Ovary (tissue), 9 donors: ENCODE results near the gene PTPN21. TPM values are rescaled to one million over a fixed set of nuclear protein-coding genes. Genes with fewer than 3 reads are reported as not detected.

Experiments used
- DNase-seq, 5 donors: peaks; one replicate each; pipeline ENCODE4 v3.0.0-alpha.2; 2019 to 2020
- H3K27ac ChIP-seq, 2 donors: fragments of 200-600 bp; one replicate each; pipeline versions ENCODE4 v1.5.1 to v1.8.0; 2019 to 2022
- H3K27me3 ChIP-seq: fragments of 200-600 bp; one replicate; pipeline ENCODE4 v1.8.0; 2022
- H3K36me3 ChIP-seq: fragments of 200-600 bp; sonication (generic); one replicate; pipeline ENCODE4 v1.5.1; 2019
- H3K4me1 ChIP-seq: one replicate; pipeline ENCODE4 v1.8.1; 2013; ENCODE audit warnings: mild to moderate bottlenecking, moderate library complexity; ENCODE audit not compliant: insufficient read depth
- H3K4me3 ChIP-seq: fragments of 200-600 bp; sonication (generic); one replicate; pipeline ENCODE4 v1.5.1; 2017
- H3K9me3 ChIP-seq, 2 donors: fragments of 200-600 bp in 1 of 2; sonication (generic) in 1 of 2; one replicate each; pipeline versions ENCODE4 v1.5.1 to v1.8.1; 2013 to 2019; ENCODE audit warnings: mild to moderate bottlenecking in 1 of 2, moderate library complexity in 1 of 2
- EP300 ChIP-seq: sonication (generic); formaldehyde crosslinking; IDR thresholded peaks from one replicate; pipeline ENCODE4 v1.6.1; 2017; ENCODE audit warnings: antibody characterized with exemption
- POLR2A ChIP-seq: fragments of 450-650 bp; IDR thresholded peaks from one replicate; pipeline ENCODE4 v1.6.1; 2017; ENCODE audit warnings: antibody characterized with exemption, mild to moderate bottlenecking, moderate library complexity
- WGBS, 3 donors: extraction: QIAGEN DNeasy Blood & Tissue Kit in 1 of 3; methylation state at CpG; one replicate each; pipeline versions ENCODE4 v1.1.5 to v1.1.7; 2013 to 2017; 5-methylcytosine and 5-hydroxymethylcytosine counted together
- intact Hi-C, 4 donors: fragments of 100-400 bp; cut with DNase I; formaldehyde crosslinking; loops; one replicate each; pipeline versions ENCODE4 v1.11.0 to v1.15.1; 2022 to 2023
- polyA plus RNA-seq, 2 donors: library from polyadenylated mRNA; stranded (reverse); fragments of 200-250 nt in 1 of 2; fragments of 350-450 nt in 1 of 2; fragmentation: Illumina TruSeq in 1 of 2; extraction: RNeasy Lipid Tissue Mini Kit (QIAGEN cat#74804) in 1 of 2; gene quantifications; one replicate each; pipeline ENCODE4 v1.2.3, GENCODE V29; 2013 to 2014
- total RNA-seq, 7 donors: library from RNA; depleted of rRNA in 2 of 7; stranded (reverse); fragments of >200 nt in 2 of 7; fragmentation: NEBNext Ultra II Directional in 3 of 7; extraction: Animal tissue kit (Norgen Biotek cat#: 25700) in 3 of 7; gene quantifications; one replicate each; pipeline versions ENCODE4 v1.1.0 to v1.2.4, GENCODE V29; 2016 to 2023
- TF ChIP-seq, protein P1 (sequence below), 3 donors: fragments of 450-650 bp in 2 of 3; fragments of 200-600 bp in 1 of 3; IDR thresholded peaks; one replicate each; pipeline versions ENCODE4 v1.5.1 to v1.8.0; 2016 to 2022; ENCODE audit warnings: antibody characterized with exemption in 3 of 3, mild to moderate bottlenecking in 1 of 3
- donor health status: DM: no; HTN: no; CAD: no; lungs with moderate emphysema.
- donor health status: DM: no; HTN: no; CAD: no.
- donor health status: Bipolar disorder and iron deficiency.
- donor health status: DM: yes; HTN: yes; CAD: no.
- donor health status: DM: no; HTN: no; CAD: no.
- donor health status: DM: yes; HTN: yes; CAD: no.

Gene PTPN21
- total and polyA plus RNA-seq, 9 donors: 12.0 to 76.7 (median 26.3) TPM

DNA sequence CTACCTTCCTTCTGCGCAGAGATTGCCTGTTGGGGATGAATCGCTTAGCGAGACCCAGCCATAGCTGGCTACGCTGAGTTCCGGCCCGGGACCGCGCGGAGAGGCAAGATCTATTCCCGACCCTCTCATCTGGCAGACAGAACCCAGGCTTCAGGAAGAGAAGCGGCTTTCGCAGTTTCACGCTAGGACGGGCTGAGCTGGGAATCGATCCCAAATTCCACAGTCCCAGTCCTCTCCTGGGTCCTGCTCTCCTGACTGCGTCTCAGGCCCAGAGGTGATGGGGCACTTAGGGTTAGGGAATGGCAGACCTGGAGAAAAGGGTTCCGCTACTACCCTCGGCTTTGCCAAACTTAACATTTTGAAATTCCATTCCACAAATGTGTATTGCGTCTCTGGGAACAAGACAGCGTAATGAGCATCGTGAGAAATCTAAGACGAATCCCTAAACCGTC, 2.8 kb downstream of the PTPN21 start:
- intact Hi-C loops: loop anchor here (5.0 to 10.0 kb wide), 4 partner anchors 57 to 350 kb away; partner anchors contain the start of gene SPATA7 (in 1 of the 4)
- peak overlapping the region in 1 of 2 donors; percentile 53 for H3K27ac ChIP-seq
- peaks cover 3% of the 10 kb centered on the region for H3K4me1 ChIP-seq
- H3K9me3 ChIP-seq: no peaks in the 10 kb centered on the region
- no peaks in the 10 kb centered on the region for H3K36me3 ChIP-seq
- TF ChIP-seq, protein P1, sequence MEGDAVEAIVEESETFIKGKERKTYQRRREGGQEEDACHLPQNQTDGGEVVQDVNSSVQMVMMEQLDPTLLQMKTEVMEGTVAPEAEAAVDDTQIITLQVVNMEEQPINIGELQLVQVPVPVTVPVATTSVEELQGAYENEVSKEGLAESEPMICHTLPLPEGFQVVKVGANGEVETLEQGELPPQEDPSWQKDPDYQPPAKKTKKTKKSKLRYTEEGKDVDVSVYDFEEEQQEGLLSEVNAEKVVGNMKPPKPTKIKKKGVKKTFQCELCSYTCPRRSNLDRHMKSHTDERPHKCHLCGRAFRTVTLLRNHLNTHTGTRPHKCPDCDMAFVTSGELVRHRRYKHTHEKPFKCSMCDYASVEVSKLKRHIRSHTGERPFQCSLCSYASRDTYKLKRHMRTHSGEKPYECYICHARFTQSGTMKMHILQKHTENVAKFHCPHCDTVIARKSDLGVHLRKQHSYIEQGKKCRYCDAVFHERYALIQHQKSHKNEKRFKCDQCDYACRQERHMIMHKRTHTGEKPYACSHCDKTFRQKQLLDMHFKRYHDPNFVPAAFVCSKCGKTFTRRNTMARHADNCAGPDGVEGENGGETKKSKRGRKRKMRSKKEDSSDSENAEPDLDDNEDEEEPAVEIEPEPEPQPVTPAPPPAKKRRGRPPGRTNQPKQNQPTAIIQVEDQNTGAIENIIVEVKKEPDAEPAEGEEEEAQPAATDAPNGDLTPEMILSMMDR (IDR thresholded peaks at IDR 0.05): no peak
- TF ChIP-seq POLR2A (no peak), EP300 (no peak)
- peak overlapping the region; percentile 65 for H3K4me3 ChIP-seq
- peak; percentile 25 to 50 (median 36) for DNase-seq
- no peaks in the 10 kb centered on the region for H3K27me3 ChIP-seq
- 1 to 2% (median 1%) methylated on average over 23 of the region's 23 CpGs for WGBS, 3 donors

DNA sequence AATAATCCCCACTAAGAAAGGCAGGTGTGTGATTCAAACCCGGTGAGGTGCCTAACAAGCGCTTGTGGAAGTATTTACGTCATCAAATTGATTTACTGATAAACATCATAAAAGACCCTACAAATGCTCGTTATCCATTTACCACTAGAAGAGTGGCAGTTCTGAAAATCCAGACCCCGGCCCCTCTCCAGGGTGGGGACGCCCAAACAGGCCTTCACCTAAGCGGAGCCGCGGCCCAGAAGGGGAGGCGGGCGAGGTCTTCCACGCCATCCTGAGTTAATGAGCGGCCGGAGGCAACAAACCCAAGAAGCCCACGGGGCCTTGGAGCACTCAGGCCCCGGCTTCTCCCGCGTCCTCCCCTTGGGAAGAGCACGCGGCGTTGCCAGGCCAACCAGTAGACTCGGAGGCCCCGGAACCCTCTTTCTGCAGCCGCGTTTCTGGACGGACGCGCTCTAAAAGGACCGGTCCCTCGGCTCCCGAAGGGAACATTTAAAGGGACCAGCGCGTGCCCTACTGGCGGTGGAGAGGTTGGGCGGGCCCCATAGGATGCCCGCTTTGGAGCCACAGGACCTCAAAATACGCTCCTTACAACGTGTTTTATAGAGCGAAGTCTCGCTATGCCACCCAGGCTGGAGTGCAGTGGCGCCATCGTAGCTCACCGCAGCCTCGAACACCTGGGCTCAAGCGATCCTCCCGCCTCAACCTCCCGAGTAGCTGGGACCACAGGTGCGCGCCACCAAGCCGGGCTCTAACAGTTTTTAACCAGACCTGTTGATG, 3.5 kb downstream of the PTPN21 start:
- peak; percentile 38 for TF ChIP-seq POLR2A
- TF ChIP-seq, protein P1 (IDR thresholded peaks at IDR 0.05): peak in 2 of 3 donors; percentile 42 to 49
- no peak for TF ChIP-seq EP300
- no peaks in the 10 kb centered on the region for H3K27me3 ChIP-seq
- peak overlapping the region; percentile 65 for H3K4me3 ChIP-seq
- WGBS, 3 donors: 3 to 10% (median 4%) methylated on average over 22 to 50 of the region's 50 CpGs
- DNase-seq: peak; percentile 77 to 89 (median 82)
- H3K27ac ChIP-seq: peak overlapping the region; percentile 30 to 53
- H3K4me1 ChIP-seq: peaks cover 3% of the 10 kb centered on the region
- H3K9me3 ChIP-seq: no peaks in the 10 kb centered on the region
- H3K36me3 ChIP-seq: no peaks in the 10 kb centered on the region
- intact Hi-C loops: loop anchor here (5.0 to 10.0 kb wide), 4 partner anchors 56 to 349 kb away; partner anchors contain the start of gene SPATA7 (in 1 of the 4)

DNA sequence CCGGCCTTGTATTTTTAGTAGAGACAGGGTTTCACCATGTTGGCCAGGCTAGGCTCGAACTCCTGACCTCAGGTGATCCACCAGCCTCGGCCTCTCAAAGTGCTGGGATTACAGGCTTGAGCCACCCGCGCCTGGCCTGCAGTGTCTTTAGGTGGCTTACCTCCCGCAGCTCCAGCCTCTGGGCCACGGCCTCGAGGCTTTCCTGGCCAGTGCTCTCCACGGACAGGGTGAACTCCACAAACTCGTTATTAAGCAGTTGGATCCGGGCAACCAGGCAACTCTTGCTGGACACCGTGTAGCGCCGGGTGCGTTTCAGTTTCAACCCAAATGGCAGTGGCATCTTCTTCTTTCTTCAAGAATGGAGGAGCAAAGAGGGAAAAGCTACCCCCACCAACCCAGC, 4.7 kb downstream of the PTPN21 start:
- no peak overlapping the region for H3K4me3 ChIP-seq

DNA sequence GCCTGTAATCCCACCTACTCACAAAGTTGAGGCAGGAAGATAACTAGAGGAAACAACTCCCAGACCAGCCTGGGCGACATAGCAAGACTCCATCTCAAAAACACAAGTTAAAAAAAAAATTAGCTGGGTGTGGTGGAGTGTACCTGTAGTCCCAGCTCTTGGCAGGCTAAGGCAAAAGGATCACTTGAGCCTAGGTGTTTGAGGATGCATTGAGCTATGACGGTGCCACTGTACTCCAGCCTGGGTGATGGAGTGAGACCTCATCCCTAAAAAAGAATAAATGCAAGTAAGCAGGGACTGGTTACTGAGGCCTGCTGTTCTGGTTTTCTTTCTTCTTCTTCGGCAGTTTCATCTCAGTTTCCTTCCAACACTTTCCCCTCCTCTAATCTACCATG, 7.4 kb downstream of the PTPN21 start:
- no peak for DNase-seq
- H3K4me3 ChIP-seq: no peak overlapping the region
- H3K27ac ChIP-seq: no peak overlapping the region
- peaks cover 1% of the 10 kb centered on the region for H3K4me1 ChIP-seq
- H3K27me3 ChIP-seq: no peaks in the 10 kb centered on the region
- no peak for TF ChIP-seq EP300
- TF ChIP-seq, protein P1 (IDR thresholded peaks at IDR 0.05): no peak
- TF ChIP-seq POLR2A: no peak
- intact Hi-C loops: no loop called here
- 75 to 85% (median 80%) methylated on average over 3 of the region's 3 CpGs for WGBS, 3 donors
- no peaks in the 10 kb centered on the region for H3K9me3 ChIP-seq
- H3K36me3 ChIP-seq: no peaks in the 10 kb centered on the region

More for the DNA sequence above, 4.7 kb downstream of the PTPN21 start:
- WGBS, 3 donors: 90 to 96% (median 93%) methylated on average over 15 of the region's 15 CpGs
- TF ChIP-seq, protein P1 (IDR thresholded peaks at IDR 0.05): no peak
- TF ChIP-seq EP300: no peak
- TF ChIP-seq POLR2A: no peak
- H3K4me1 ChIP-seq: peaks cover 1% of the 10 kb centered on the region
- no peaks in the 10 kb centered on the region for H3K27me3 ChIP-seq
- no peaks in the 10 kb centered on the region for H3K9me3 ChIP-seq
- intact Hi-C loops: loop anchor here (5.0 to 10.0 kb wide), 4 partner anchors 55 to 348 kb away; partner anchors contain the start of gene SPATA7 (in 1 of the 4)
- no peak for DNase-seq
- H3K36me3 ChIP-seq: no peaks in the 10 kb centered on the region
- H3K27ac ChIP-seq: no peak overlapping the region
